ENCODE measurements around the gene COX4I2.

COX4I2 gene

DNA sequence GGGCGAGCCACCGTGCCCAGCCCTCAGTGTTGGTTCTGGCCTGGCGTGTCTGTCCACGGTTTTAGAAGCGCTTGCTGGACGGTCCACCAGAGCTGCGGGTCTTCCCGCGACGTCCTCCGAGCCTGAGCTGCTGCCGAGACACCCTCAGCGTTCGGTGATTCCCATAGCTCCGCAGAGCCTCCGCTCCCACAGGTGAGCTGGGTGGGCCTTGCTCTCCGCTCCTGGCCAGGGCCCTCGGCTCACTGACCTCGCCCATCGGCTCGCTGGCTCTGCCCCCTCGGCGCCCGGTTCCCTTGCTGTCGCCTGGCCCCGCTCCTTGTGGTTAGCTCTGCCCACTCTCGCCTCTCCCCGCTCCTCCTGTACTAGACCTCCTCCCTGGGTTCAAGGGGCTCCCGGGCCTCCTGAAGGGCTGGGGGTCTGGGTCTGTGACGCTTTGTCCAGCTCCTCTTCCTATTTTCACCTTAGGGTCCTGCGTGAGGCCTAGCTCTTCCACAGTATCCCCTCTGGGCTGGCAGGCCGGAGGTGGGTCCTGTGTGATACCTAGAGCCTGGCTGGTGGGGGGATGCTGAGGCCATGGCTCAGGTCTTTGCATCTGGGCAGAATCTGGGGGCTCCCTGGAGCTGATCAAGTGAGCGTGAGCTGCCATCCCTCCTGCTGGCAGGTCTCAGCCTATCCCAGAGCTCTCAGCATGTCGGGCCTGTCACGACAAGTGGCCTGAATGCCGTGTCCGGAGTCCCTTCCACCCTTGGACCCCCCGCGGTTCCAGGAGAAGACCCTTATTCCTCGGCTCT lies 5.0 kb upstream of the COX4I2 start:
- intact Hi-C loops (cut with DNase I; ENCODE audit: low total_unique reads) = no loop called here
- TF ChIP-seq, protein P1, sequence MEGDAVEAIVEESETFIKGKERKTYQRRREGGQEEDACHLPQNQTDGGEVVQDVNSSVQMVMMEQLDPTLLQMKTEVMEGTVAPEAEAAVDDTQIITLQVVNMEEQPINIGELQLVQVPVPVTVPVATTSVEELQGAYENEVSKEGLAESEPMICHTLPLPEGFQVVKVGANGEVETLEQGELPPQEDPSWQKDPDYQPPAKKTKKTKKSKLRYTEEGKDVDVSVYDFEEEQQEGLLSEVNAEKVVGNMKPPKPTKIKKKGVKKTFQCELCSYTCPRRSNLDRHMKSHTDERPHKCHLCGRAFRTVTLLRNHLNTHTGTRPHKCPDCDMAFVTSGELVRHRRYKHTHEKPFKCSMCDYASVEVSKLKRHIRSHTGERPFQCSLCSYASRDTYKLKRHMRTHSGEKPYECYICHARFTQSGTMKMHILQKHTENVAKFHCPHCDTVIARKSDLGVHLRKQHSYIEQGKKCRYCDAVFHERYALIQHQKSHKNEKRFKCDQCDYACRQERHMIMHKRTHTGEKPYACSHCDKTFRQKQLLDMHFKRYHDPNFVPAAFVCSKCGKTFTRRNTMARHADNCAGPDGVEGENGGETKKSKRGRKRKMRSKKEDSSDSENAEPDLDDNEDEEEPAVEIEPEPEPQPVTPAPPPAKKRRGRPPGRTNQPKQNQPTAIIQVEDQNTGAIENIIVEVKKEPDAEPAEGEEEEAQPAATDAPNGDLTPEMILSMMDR (IDR thresholded peaks at IDR 0.05) = no peak
- H3K4me1 ChIP-seq = peaks cover 0 to 2% (median 1%) of the 10 kb centered on the region in 4 donors
- no peak for DNase-seq
- H3K27ac ChIP-seq = no peak overlapping the region
- H3K36me3 ChIP-seq = no peaks in the 10 kb centered on the region
- H3K9me3 ChIP-seq = no peaks in the 10 kb centered on the region
- H3K27me3 ChIP-seq = peaks cover 0 to 7% of the 10 kb centered on the region in 2 donors
- no peak overlapping the region for H3K4me3 ChIP-seq

DNA sequence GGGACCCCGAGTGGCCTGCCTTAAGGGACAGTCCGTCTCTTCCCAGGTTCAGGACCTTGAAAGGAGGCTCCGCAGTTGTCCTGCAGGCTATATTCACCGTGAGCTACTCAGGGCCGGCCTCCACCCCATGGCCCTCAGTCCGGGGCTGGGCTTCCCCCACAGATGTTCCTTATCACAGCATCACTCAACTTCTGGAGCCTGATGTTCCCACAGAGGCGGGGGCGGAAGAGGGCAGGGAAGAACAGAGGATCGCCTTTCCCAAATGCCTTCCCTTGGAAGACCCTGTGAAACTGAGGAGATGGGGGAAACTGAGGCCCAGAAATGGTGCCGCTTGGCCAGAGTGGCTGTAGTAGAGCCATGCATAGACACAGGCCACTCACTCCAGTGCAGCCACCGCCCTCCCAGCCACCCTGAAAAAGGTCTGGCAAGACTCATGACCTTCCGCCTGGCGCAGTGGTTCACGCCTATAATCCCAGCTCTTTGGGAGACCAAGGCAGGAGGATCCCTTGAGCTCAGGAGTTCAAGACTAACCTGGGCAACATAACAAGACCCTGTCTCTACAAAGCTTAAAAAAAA lies 4.3 kb upstream of the COX4I2 start:
- H3K27ac ChIP-seq = no peak overlapping the region
- TF ChIP-seq, protein P1 (IDR thresholded peaks at IDR 0.05) = no peak
- intact Hi-C loops (cut with DNase I; ENCODE audit: low total_unique reads) = no loop called here

DNA sequence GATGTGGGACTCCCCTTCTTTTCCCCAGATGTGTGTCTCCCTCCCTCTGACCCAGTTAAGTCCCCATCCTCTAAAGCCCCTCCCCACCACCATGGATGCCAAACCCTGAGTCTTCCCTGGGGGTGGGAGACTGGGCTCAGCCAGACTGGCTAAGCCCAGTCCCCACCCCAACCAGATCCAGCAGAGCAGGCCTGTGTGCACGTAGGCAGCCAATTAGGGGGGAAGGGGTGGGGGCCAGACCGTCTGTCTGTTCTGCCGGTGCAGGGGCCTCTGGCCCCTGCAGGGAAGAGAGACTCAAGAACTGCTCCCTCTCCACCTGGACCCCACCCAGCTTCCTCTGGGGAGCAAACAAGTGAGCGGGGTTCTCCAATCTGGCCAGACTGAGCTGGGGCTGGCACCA lies 605 bp downstream of the COX4I2 start:
- Histone ChIP-seq H3K27me3 (peaks cover 0 to 35% of the 10 kb centered on the region in 2 donors), H3K27ac (no peak overlapping the region), H3K9me3 (no peaks in the 10 kb centered on the region), H3K36me3 (no peaks in the 10 kb centered on the region), H3K4me3 (no peak overlapping the region), H3K4me1 (peaks cover 0 to 4% (median 2%) of the 10 kb centered on the region in 4 donors)
- intact Hi-C loops (cut with DNase I; ENCODE audit: low total_unique reads) = no loop called here
- TF ChIP-seq, protein P1 (IDR thresholded peaks at IDR 0.05) = no peak
- no peak for DNase-seq

More for the DNA sequence above, 4.3 kb upstream of the COX4I2 start:
- H3K4me3 ChIP-seq = no peak overlapping the region
- H3K9me3 ChIP-seq = no peaks in the 10 kb centered on the region
- peaks cover 0 to 4% (median 2%) of the 10 kb centered on the region in 4 donors for H3K4me1 ChIP-seq
- DNase-seq = no peak
- peaks cover 0 to 14% of the 10 kb centered on the region in 2 donors for H3K27me3 ChIP-seq
- H3K36me3 ChIP-seq = no peaks in the 10 kb centered on the region

DNA sequence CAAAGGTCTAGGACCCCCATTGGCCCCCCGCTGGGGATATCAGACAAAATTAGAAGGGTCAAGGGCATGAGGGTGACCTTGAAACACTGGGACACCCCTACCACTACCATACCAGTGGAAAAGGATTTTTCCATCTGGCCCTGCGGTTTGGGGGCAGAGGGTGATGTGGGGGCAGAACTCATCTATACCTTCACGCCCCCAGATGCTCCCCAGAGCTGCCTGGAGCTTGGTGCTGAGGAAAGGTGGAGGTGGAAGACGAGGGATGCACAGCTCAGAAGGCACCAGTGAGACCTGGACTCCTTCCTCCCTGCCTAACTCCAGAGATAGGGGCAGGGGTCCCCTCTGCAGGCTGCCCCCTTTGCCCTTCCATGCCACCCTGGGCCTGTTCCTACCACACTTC lies 1.1 kb downstream of the COX4I2 start:
- H3K4me1 ChIP-seq = peaks cover 0 to 4% (median 2%) of the 10 kb centered on the region in 4 donors
- no peak overlapping the region for H3K4me3 ChIP-seq
- H3K36me3 ChIP-seq = no peaks in the 10 kb centered on the region
- TF ChIP-seq, protein P1 (IDR thresholded peaks at IDR 0.05) = no peak
- peaks cover 0 to 35% of the 10 kb centered on the region in 2 donors for H3K27me3 ChIP-seq
- intact Hi-C loops (cut with DNase I; ENCODE audit: low total_unique reads) = no loop called here
- H3K9me3 ChIP-seq = no peaks in the 10 kb centered on the region
- no peak overlapping the region for H3K27ac ChIP-seq
- DNase-seq = no peak

DNA sequence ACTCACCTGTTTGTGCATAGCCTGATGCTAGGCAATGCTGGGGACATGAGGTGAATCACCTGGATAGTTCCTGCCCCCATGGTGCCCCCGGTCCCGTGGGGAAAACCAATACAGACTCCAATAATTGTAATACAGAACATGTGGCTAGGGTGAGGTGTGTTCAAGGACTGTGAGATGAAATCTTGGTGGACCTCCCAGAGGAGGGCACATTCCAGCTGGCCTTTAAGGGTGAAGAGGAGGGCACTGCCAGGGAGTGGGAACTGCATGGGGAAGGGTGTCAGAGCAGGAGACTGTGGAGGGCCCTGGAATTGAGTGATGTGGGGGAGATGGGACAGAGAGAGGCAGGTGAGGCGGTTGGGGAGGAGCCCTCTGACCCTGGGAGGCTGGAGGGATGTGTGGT lies 2.5 kb downstream of the COX4I2 start:
- H3K27me3 ChIP-seq = peaks cover 0 to 35% of the 10 kb centered on the region in 2 donors
- no peak overlapping the region for H3K27ac ChIP-seq

More for the DNA sequence above, 2.5 kb downstream of the COX4I2 start:
- intact Hi-C loops (cut with DNase I; ENCODE audit: low total_unique reads) = no loop called here
- no peak for DNase-seq
- H3K4me3 ChIP-seq = no peak overlapping the region
- peaks cover 0 to 4% (median 2%) of the 10 kb centered on the region in 4 donors for H3K4me1 ChIP-seq
- TF ChIP-seq, protein P1 (IDR thresholded peaks at IDR 0.05) = no peak
- no peaks in the 10 kb centered on the region for H3K9me3 ChIP-seq
- H3K36me3 ChIP-seq = no peaks in the 10 kb centered on the region
